B cell (primary cell): ENCODE results near the gene CLK4. TPM values are rescaled to one million over a fixed set of nuclear protein-coding genes. Genes with fewer than 3 reads are reported as not detected.

Source experiments
- ATAC-seq: fragments of 200-7000 bp; cut with Tn5 transposase; one replicate; pipeline ENCODE4 v1.10.0; 2021; ENCODE audit warnings: low read depth, mild to moderate bottlenecking, moderate number of reproducible peaks, moderate library complexity
- CTCF ChIA-PET: fragments of 350-600 bp; sonication (Branson Sonifier 250); formaldehyde crosslinking; loops from one replicate; lab custom pipeline; 2021; ENCODE audit warnings: antibody characterized with exemption, inconsistent platforms; lab: Charles Lee
- POLR2A ChIA-PET: fragments of 350-600 bp; sonication (Branson Sonifier 250); formaldehyde crosslinking; loops from one replicate; lab custom pipeline; 2021; ENCODE audit warnings: antibody characterized with exemption; lab: Charles Lee
- DNase-seq: peaks from one replicate; pipeline ENCODE4 v3.0.0; 2013
- H2AFZ ChIP-seq: 2 replicates; pipeline ENCODE4 v1.6.1; 2012; ENCODE audit warnings: mild to moderate bottlenecking, low read depth, low read length; ENCODE audit not compliant: insufficient read depth, poor library complexity, severe bottlenecking
- H3K27ac ChIP-seq, 2 donors: 1 replicate in 1 of 2; 2 replicates in 1 of 2; pipeline ENCODE4 v1.5.1; 2012 to 2013; ENCODE audit warnings: low read length in 2 of 2, mild to moderate bottlenecking in 2 of 2, moderate library complexity in 1 of 2
- H3K27me3 ChIP-seq, 4 experiments: fragments of 200-600 bp in 1 of 4; sonication (generic) in 1 of 4; replicated peaks in 1 of 4; 1 replicate in 2 of 4; 2 replicates in 2 of 4; pipeline versions ENCODE4 v1.6.1 to v1.7.0; 2013 to 2016; ENCODE audit warnings: low read length in 3 of 4, mild to moderate bottlenecking in 2 of 4, mixed read lengths in 1 of 4, moderate library complexity in 1 of 4; ENCODE audit not compliant: insufficient read depth in 4 of 4, control insufficient read depth in 3 of 4; ENCODE audit errors: control extremely low read depth in 1 of 4
- H3K36me3 ChIP-seq, 2 experiments: replicated peaks in 1 of 2; 1 replicate in 1 of 2; 2 replicates in 1 of 2; pipeline versions ENCODE4 v1.6.1 to v1.7.1; 2013; ENCODE audit warnings: low read length in 1 of 2; ENCODE audit not compliant: insufficient read depth in 2 of 2, control insufficient read depth in 1 of 2; ENCODE audit errors: control extremely low read depth in 1 of 2, extremely low read depth in 1 of 2
- H3K4me1 ChIP-seq, 2 donors: fragments of 200-600 bp in 1 of 2; sonication (generic) in 1 of 2; 1 replicate in 1 of 2; 2 replicates in 1 of 2; pipeline versions ENCODE4 v1.5.1 to v1.6.1; 2013 to 2017; ENCODE audit warnings: low read length in 2 of 2; ENCODE audit not compliant: control insufficient read depth in 2 of 2, insufficient read depth in 2 of 2
- H3K4me2 ChIP-seq: replicated peaks from 2 replicates; pipeline ENCODE3; 2012; ENCODE audit warnings: mild to moderate bottlenecking, low read depth, low read length; ENCODE audit not compliant: poor library complexity, severe bottlenecking
- H3K4me3 ChIP-seq, 5 experiments: fragments of 200-600 bp in 1 of 5; sonication (generic) in 1 of 5; 1 replicate in 3 of 5; 2 replicates in 2 of 5; pipeline versions ENCODE4 v1.5.1 to v1.7.0; 2011 to 2016; ENCODE audit warnings: low read length in 4 of 5, mild to moderate bottlenecking in 4 of 5, low read depth in 2 of 5, control low read depth in 1 of 5, moderate library complexity in 1 of 5; ENCODE audit not compliant: insufficient read depth in 1 of 5; ENCODE audit errors: control extremely low read depth in 1 of 5, extremely low read depth in 1 of 5
- H3K79me2 ChIP-seq: fragments of 200-600 bp; sonication (generic); one replicate; pipeline ENCODE4 v1.6.0; 2016; ENCODE audit warnings: low read length; ENCODE audit not compliant: control insufficient read depth, insufficient read depth
- H3K9ac ChIP-seq: fragments of 200-600 bp; sonication (generic); 2 replicates; pipeline ENCODE4 v1.6.1; 2017; ENCODE audit warnings: mild to moderate bottlenecking, low read length, moderate library complexity
- H3K9me3 ChIP-seq, 3 donors: one replicate each; pipeline versions ENCODE4 v1.6.1 to v1.7.1; 2013; ENCODE audit warnings: low read length in 2 of 3; ENCODE audit not compliant: control insufficient read depth in 2 of 3, insufficient read depth in 1 of 3; ENCODE audit errors: control extremely low read depth in 1 of 3
- H4K20me1 ChIP-seq: 2 replicates; pipeline ENCODE4 v1.6.0; 2012; ENCODE audit warnings: mild to moderate bottlenecking, low read length; ENCODE audit not compliant: insufficient read depth, control insufficient read depth, poor library complexity, severe bottlenecking
- H3K27ac Mint-ChIP-seq: one replicate; pipeline ENCODE4 v1.8.0; 2021; ENCODE audit warnings: mixed read lengths
- H3K27me3 Mint-ChIP-seq: one replicate; pipeline ENCODE4 v1.8.0; 2021; ENCODE audit warnings: mixed read lengths
- H3K4me1 Mint-ChIP-seq: one replicate; pipeline ENCODE4 v1.8.0; 2021; ENCODE audit warnings: mixed read lengths
- H3K4me3 Mint-ChIP-seq: one replicate; pipeline ENCODE4 v1.8.0; 2021; ENCODE audit warnings: mixed read lengths
- H3K9me3 Mint-ChIP-seq: one replicate; pipeline ENCODE4 v1.8.0; 2022; ENCODE audit warnings: mixed read lengths; ENCODE audit not compliant: insufficient read depth
- EZH2 ChIP-seq: IDR thresholded peaks from 2 replicates; pipeline ENCODE4 v1.6.1; 2012; ENCODE audit warnings: borderline replicate concordance, low read depth, mild to moderate bottlenecking, moderate library complexity, low read length; ENCODE audit not compliant: insufficient read depth, poor library complexity, severe bottlenecking
- WGBS: methylation state at CpG from one replicate; pipeline ENCODE4 v1.1.5; 2013; ENCODE audit warnings: missing lambda C conversion rate; ENCODE audit not compliant: insufficient coverage; 5-methylcytosine and 5-hydroxymethylcytosine counted together
- intact Hi-C: fragments of 100-400 bp; cut with micrococcal nuclease; formaldehyde crosslinking; loops from one replicate; pipeline ENCODE4 v1.10.0; 2022
- polyA plus RNA-seq: library from polyadenylated mRNA; depleted of rRNA; stranded (reverse); fragments of >200 nt; gene quantifications from 2 replicates; pipeline ENCODE4 v1.2.3, GENCODE V29; 2012
- total RNA-seq, 2 donors: library from RNA; stranded (reverse); fragments of 120-200 nt in 1 of 2; gene quantifications; 1 replicate in 1 of 2; 2 replicates in 1 of 2; pipeline versions ENCODE4 v1.2.3 to v1.2.4, GENCODE V29; 2013 to 2022
- TF ChIP-seq, protein P1 (sequence below): fragments of 200-600 bp; IDR thresholded peaks from one replicate; pipeline ENCODE4 v1.8.0; 2022; ENCODE audit warnings: antibody characterized with exemption, mild to moderate bottlenecking

Gene CLK4
- total and polyA plus RNA-seq, 2 donors (not counting 1 experiment from before 2014, with no cell fraction given): 72.3 to 132 TPM

DNA sequence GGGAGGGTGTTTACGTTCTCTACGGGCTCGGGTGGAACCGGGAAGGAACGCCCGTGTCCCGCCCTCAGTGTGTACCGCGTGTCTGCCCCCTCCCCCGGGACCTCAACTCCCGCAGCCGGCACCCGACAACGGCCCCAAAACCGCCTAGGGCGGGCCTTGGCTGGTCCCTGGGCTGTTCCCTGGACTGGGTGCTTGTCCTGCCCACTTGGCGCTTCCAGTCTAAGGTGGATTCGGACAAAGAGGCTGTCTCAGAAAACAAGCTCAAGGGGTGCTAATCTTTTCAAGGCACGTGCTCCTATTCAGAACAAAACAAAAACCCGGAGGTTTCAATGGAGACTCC lies 379 bp upstream of the CLK4 start:
- H4K20me1 ChIP-seq: peaks cover 23% of the 10 kb centered on the region
- DNase-seq (no peak), ATAC-seq (no peak)
- H3K36me3 ChIP-seq: peaks cover 6 to 11% of the 10 kb centered on the region in 2 experiments
- no peak for TF ChIP-seq EZH2
- TF ChIP-seq, protein P1, sequence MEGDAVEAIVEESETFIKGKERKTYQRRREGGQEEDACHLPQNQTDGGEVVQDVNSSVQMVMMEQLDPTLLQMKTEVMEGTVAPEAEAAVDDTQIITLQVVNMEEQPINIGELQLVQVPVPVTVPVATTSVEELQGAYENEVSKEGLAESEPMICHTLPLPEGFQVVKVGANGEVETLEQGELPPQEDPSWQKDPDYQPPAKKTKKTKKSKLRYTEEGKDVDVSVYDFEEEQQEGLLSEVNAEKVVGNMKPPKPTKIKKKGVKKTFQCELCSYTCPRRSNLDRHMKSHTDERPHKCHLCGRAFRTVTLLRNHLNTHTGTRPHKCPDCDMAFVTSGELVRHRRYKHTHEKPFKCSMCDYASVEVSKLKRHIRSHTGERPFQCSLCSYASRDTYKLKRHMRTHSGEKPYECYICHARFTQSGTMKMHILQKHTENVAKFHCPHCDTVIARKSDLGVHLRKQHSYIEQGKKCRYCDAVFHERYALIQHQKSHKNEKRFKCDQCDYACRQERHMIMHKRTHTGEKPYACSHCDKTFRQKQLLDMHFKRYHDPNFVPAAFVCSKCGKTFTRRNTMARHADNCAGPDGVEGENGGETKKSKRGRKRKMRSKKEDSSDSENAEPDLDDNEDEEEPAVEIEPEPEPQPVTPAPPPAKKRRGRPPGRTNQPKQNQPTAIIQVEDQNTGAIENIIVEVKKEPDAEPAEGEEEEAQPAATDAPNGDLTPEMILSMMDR: no peak
- peak overlapping the region; percentile 71 for H3K4me2 ChIP-seq
- Mint-ChIP-seq H3K4me1 (peaks cover 51% of the 10 kb centered on the region), H3K4me3 (peak overlapping the region; percentile 99), H3K9me3 (peaks cover 3% of the 10 kb centered on the region), H3K27me3 (no peaks in the 10 kb centered on the region), H3K27ac (peak overlapping the region; percentile 100)
- H3K9me3 ChIP-seq: peaks cover 2 to 4% (median 3%) of the 10 kb centered on the region in 3 donors
- peaks cover 46% of the 10 kb centered on the region for H3K79me2 ChIP-seq
- CTCF ChIA-PET: interaction anchor here (1.2 to 1.3 kb wide), 2 partner anchors 10 to 392 kb away, joined by 4 read pairs; no protein-coding TSS in a partner anchor
- H2AFZ ChIP-seq: peak overlapping the region; percentile 94
- intact Hi-C loops: loop anchor here (2.0 to 10.0 kb wide), 4 partner anchors 392 to 925 kb away; partner anchors contain the start of genes PHYKPL, RUFY1, ZNF354C and ZNF879
- no peaks in the 10 kb centered on the region for H3K27me3 ChIP-seq
- H3K4me1 ChIP-seq: peaks cover 38 to 44% of the 10 kb centered on the region in 2 donors
- H3K4me3 ChIP-seq: peak overlapping the region in 4 of 5 experiments; percentile 53 to 68 (median 60)
- H3K27ac ChIP-seq: peak overlapping the region; percentile 80 to 99
- 10% methylated on average over 20 of the region's 20 CpGs for WGBS
- peak overlapping the region; percentile 71 for H3K9ac ChIP-seq
- POLR2A ChIA-PET: interaction anchor here (1.4 kb wide), 1 partner anchor 103 kb away, joined by 3 read pairs; the partner anchor contains the start of gene ZNF354A
